HT-29 (cell line): Measurements from ENCODE around the gene ZBP1. TPM values are rescaled to one million over a fixed set of nuclear protein-coding genes. Genes with fewer than 3 reads are reported as not detected.
A peak's percentile ranks its signal among the peaks of the same experiment; 100 is the strongest.

Source experiments
- DNase-seq: peaks from one replicate; pipeline ENCODE4 v3.0.0-alpha.2; 2015; ENCODE audit warnings: low spot score
- total RNA-seq: library from RNA; depleted of rRNA; stranded (reverse); fragments of >200 nt; shearing (Covaris generic); gene quantifications from 2 replicates; pipeline ENCODE4 v1.2.3, GENCODE V29; 2014

Gene ZBP1
- total RNA-seq, 1 experiment from 2014 or later = 2.0 TPM

- DNase-seq = no peak
Measured at GRCh38 chr20:57658833-57659516, 38.7 kb upstream of the ZBP1 start.

- DNase-seq = no peak
Measured at GRCh38 chr20:57658447-57658832, 38.2 kb upstream of the ZBP1 start.

- peak; percentile 88 for DNase-seq
Measured at GRCh38 chr20:57657535-57658446, 37.6 kb upstream of the ZBP1 start.

- DNase-seq = no peak
Measured at GRCh38 chr20:57656821-57657534, 36.8 kb upstream of the ZBP1 start.

GRCh38 chr20:57656252-57656820, 36.1 kb upstream of the ZBP1 start:
- DNase-seq = no peak

GRCh38 chr20:57655809-57656155, 35.6 kb upstream of the ZBP1 start:
- DNase-seq = no peak

- DNase-seq = no peak
Measured at GRCh38 chr20:57654998-57655808, 35.0 kb upstream of the ZBP1 start.

- DNase-seq = peak; percentile 87
Measured at GRCh38 chr20:57654363-57654997, 34.3 kb upstream of the ZBP1 start.

- no peak for DNase-seq
Measured at GRCh38 chr20:57653910-57654309, 33.7 kb upstream of the ZBP1 start.

- DNase-seq = no peak
Measured at GRCh38 chr20:57653546-57653900, 33.3 kb upstream of the ZBP1 start.

GRCh38 chr20:57652606-57653545, 32.6 kb upstream of the ZBP1 start:
- DNase-seq = no peak

- no peak for DNase-seq
Measured at GRCh38 chr20:57651881-57652605, 31.8 kb upstream of the ZBP1 start.

GRCh38 chr20:57650756-57651483, 30.7 kb upstream of the ZBP1 start:
- no peak for DNase-seq

GRCh38 chr20:57650266-57650665, 30.0 kb upstream of the ZBP1 start:
- DNase-seq = no peak

- no peak for DNase-seq
Measured at GRCh38 chr20:57649617-57650015, 29.4 kb upstream of the ZBP1 start.

GRCh38 chr20:57648878-57649616, 28.8 kb upstream of the ZBP1 start:
- no peak for DNase-seq
